HG03045 (cell line): ENCODE data around the gene DLGAP1.

Source experiments
- ATAC-seq: cut with Tn5 transposase; IDR thresholded peaks from one replicate; pipeline ENCODE4 v1.9.1; 2021; ENCODE audit warnings: mild to moderate bottlenecking, moderate library complexity; ENCODE audit not compliant: unreplicated experiment

The DLGAP1 gene

GRCh38 chr18:3450012-3450798 lies 1004.9 kb downstream of the DLGAP1 start, which contains the start of gene TGIF1:
TSS of gene TGIF1 (plus strand) at chr18:3450172. CDS start at chr18:3450490, 318 bp downstream.
- no peak for ATAC-seq

DNA sequence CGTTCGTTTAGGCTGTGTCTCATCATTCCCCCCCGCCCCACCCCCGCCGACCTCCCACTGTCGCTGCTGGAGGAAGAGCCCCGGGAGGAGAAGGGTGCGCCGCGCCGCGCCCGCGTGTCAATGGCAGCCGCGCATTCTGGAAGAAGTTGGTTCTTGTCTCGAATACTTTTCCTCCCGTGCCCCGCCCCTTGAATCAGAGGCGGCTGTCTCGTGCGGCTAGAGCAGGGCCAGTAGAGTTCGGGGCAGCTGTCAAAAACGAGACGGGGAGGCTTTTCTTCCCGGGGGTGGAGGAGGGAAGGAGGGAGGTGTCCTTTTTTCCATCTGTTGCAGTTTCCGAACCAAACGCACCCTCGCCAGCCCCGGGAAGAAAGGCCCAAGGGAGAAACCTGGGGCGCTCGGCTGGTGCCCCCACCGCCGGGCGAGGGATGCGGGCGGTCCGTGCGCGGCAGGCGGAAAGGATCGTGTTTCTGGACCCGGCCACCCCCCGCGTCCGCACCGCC lies 1005.5 kb downstream of the DLGAP1 start:
- ATAC-seq, result no peak

GRCh38 chr18:3448838-3449511 lies 1006.1 kb downstream of the DLGAP1 start:
- ATAC-seq, result peak; percentile 43

DNA sequence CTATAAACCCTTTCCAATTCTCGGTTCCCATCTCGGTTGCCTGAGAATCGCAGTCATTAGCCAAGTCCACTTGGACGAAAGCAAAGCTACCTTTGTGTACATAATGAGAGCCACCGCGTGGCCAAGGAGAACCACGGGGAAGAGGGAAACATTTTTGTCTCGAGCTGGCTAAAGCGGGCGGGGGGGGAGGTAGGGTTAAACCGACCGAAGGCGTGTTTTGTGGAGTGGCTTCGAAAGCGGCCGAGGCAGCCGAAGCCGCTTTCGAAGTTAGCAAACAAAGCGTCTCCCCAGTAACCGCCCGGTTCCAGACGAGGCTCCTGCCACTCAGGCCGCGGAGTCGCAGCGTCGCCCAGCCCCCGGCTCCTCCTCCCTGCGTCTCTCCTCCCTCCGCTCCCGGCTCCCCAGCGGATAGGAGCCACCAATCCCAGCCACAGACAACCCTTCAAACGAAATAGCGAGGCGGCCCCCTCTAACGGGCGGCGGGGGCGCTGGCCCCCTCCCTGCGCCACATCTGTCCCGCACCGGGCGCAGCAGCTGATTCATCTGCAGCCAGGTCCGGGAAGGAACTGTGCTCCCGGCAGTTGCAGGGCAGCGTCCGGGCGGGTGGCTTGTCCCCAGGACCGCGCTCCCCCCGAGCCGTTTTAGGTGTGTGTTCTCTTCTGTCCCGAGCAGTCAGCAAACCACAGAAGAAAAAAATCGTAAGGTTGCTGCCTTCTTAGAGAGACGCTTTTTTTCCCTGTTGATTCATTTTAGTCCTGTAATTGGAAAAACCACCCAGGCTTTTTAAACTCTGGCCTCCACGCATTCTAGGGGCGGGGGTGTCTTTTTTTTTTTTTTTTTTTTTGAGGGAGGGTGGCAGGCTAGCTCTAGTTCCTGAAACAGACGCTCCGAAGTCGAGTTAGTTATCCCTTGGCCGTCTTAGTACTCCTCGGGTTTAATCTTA lies 1006.9 kb downstream of the DLGAP1 start:
- peak; percentile 71 for ATAC-seq

DNA sequence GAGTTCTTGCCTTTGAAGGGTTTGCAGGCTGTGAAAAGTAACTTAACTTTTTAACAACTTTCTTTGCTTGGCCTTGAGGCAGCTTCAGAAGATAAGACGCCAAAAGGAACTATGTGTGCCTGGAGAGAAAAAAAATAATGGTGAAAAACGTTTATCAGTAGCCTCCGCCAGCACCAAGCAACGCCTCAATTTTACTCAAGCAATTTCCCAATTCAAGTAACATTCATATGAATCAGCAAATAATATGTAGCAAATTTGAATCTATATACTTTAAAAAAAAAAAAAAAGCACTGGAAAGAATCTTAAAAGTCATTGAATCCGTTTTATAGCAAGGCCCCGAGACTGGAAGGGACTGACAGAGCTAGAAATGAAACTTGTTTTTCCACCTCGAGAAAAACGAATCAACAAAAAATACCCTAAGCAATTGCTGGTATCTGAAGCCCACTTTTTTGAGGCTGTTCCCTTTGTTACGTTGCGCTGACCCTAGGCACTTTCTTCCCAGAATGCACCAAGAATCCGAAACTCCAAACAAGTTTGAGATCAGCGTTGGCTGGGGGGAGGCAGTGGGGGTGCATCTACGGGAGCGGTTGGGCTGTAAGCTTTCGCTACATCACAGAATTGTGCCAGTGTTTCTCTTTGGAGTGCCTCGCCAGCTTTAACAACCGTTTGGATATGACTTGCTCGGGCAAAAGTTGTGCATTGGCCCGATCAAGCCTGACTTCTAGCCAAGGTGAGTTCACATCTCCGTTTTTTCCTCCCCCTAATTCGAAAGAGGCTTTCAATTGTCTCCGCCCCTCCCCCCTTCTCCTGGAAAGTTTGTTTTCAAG lies 1007.8 kb downstream of the DLGAP1 start:
- no peak for ATAC-seq
